AG08396 (cell line): ENCODE results near the gene PXMP4.
"Not testable (repeated sequence)": the region's sequence is repeated elsewhere in the genome, so short reads cannot be mapped to it uniquely, and the experiment has no call there.

Source experiments
- DNase-seq: peaks from one replicate; pipeline ENCODE4 v3.0.0; 2012; ENCODE audit warnings: low spot score, mixed read lengths

Gene PXMP4

DNA sequence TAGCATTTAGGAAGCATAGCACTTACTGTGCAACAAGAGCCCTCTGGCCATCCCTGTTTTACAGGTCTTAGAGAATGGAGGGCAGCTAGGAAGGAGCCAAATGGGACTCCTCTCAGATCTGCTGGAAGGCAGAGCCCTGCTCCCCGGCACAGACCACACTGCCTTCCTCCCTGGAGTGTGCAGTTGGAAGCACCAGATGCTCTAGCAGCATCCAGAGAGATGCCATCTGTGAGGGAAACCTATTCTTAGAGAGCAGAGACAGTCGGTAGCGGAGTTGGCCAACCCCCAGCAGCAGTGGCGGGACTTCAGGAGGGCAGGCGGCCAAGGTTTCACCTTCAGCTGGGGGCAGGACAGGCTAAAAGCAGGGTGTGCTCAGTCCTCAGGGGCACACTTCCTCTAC, 17.2 kb downstream of the PXMP4 start:
- no peak for DNase-seq

DNA sequence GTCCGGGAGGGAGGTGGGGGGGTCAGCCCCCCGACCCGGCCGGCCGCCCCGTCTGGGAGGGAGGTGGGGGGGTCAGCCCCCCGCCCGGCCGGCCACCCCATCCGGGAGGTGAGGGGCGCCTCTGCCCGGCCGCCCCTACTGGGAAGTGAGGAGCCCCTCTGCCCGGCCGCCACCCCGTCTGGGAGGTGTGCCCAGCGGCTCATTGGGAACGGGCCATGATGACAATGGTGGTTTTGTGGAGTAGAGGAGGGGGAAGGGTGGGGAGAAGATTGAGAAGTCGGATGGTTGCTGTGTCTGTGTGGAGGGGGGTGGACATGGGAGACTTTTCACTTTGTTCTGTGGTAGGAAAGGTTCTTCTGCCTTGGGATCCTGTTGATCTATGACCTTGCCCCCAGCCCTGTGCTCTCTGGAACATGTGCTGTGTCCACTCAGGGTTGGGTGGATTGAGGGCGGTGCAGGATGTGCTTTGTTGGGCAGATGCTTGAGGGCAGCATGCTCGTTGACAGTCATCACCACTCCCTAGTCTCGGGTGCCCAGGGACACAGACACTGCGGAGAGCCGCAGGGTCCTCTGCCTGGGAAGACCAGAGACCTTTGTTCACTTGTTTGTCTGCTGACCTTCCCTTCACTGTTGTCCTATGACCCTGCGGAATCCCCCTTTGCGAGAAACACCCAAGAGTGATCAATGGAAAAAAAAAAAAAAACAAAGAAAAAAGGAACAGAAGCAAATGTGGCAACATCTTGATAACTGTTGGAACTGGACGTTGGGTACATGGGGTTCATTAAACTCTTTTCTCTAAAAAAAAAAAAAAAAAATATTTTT, 18.3 kb downstream of the PXMP4 start:
- no peak for DNase-seq

DNA sequence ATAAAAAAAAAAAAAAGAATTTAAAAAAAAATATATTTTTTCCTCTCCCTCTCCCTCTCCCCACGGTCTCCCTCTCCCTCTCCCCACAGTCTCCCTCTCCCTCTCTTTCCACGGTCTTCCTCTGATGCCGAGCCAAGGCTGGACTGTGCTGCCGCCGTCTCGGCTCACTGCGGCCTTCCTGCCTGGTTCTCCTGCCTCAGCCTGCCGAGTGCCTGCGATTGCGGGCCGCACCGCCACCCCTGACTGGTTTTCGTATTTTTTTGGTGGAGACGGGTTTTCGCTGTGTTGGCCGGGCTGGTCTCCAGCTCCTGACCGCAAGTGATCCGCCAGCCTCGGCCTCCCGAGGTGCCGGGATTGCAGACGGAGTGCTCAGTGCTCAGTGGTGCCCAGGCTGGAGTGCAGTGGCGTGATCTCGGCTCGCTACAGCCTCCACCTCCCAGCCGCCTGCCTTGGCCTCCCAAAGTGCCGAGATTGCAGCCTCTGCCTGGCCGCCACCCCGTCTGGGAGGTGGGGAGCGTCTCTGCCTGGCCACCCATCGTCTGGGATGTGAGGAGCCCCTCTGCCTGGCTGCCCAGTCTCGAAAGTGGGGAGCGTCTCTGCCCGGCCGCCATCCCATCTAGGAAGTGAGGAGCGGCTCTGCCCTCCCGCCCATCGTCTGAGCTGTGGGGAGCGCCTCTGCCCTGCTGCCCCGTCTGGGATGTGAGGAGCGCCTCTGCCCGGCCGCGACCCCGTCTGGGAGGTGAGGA, 19.2 kb downstream of the PXMP4 start:
- not testable (repeated sequence) for DNase-seq

DNA sequence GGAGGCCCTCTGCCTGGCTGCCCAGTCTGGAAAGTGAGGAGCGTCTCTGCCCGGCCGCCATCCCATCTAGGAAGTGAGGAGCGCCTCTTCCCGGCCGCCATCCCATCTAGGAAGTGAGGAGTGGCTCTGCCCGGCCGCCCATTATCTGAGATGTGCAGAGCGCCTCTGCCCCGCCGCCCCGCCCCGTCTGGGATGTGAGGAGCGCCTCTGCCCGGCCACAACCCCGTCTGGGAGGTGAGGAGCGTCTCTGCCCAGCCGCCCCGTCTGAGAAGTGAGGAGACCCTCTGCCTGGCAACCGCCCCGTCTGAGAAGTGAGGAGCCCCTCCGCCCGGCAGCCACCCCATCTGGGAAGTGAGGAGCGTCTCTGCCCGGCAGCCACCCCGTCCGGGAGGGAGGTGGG, 21.1 kb downstream of the PXMP4 start:
- not testable (repeated sequence) for DNase-seq

DNA sequence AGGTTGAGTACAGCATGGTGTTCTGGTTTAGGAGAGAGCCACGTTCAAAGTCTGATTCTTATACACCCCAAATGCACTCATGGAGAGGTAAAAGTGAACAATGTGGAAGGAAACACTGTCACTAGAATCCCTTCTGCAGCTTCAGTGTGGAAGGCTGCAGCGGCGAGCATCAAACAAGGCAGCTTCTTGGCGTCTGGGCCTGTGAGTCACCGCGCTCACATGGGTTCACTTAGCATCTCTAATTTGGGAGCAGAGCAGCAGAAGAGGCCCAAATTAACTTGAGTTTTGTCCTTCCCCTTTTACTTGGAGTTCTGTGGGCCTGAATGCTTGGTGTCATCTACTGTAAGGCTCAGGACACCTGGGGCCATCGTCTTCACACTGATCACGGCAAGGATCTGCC, 23.0 kb downstream of the PXMP4 start:
- DNase-seq: peak; percentile 52

DNA sequence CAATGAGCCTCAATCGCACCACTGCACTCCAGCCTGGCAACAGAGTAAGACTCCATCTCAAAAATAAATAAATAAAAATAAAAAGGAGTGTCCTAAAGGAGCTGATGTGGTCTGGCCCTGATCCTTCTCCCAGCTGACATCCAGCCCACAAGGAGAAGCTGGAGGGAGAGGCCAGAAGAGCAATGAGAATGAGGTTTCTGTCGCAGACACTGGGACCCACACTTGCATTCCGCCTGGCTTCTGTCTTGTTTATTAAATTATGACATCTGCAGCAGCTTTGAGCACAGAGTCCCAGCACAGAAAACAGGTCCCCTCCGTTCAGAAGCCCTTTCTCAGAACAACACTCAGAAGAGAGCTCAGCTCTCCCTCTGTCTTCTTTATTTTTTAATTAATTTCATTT, 23.7 kb downstream of the PXMP4 start:
- no peak for DNase-seq

DNA sequence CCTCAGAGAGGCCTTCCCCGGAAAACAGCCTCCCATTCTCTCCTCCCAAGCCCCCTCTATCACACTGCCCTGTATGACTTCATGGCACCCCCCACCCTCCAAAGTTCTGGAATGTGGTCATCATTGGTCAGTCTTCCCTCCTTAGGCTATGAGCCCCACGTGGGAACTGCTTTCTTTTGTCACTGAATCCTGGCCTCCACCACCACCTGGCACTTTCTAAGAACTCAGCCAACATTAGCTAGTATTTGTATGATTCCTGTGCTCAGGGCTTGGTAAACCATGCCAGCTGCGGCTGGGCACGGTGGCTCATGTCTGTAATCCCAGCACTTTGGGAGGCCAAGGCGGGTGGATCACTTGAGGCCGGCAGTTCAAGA, 25.5 kb downstream of the PXMP4 start:
- DNase-seq: no peak

DNA sequence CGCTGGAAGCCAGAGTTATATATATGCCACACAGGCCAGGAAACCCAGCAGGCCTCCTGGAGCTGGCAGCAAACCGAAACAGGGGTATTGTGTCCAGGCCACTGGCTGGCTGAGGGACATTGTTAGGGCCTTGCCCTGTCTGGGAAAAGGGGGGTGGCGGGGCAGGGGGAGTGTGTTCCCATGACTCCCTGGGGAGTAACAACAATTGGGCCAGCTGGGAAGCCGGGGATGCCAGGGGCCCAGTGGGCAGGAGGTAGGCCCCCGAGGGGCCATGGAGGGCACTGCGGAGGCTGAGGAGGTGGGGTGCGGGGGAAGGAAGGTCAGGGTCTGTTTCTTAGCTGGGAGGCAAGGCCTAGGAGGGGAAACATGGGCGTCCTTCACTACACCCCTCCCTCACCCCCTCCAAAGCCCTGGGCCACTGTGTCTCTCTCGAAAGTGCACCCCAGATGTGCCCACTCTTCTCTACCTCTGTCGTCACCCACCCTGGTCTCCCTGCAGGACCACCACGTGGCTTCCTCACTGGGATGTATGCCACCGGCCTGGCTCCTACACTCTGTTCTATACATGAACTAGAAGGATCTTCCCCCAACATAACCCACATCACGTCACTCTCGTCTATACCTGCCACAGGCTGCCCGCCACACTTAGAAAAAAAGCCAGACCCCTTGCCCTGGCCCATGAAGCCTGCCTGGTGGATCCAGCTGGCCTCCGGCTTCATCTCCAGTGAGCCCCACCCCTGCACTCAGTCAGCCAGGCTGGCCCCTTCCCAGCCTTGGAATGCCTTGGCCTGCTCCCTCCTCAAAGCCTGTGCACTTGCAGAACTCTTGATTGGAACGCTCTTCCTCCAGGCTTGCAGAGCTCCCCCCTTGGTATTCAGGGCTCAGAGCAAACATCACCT, 26.1 kb downstream of the PXMP4 start:
- DNase-seq: no peak

DNA sequence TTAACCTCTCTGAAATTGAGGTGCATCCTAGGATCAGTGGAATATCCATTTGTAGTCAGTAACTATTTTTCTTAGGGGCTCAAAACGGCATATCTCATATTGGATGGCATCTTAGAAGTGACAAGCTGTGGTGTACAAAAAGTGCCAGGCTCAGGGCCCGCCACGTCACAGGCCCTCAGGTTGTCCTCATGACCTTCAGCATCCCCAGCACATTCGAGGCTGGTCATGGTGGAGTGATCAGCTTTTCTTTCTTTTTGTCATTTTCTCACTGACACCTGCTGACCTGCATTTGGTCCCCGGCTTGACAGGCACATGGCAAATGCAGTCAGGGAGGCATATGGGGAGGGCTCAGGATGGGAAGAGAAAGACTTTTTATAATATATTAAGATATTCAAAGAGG, 26.8 kb downstream of the PXMP4 start:
- no peak for DNase-seq

DNA sequence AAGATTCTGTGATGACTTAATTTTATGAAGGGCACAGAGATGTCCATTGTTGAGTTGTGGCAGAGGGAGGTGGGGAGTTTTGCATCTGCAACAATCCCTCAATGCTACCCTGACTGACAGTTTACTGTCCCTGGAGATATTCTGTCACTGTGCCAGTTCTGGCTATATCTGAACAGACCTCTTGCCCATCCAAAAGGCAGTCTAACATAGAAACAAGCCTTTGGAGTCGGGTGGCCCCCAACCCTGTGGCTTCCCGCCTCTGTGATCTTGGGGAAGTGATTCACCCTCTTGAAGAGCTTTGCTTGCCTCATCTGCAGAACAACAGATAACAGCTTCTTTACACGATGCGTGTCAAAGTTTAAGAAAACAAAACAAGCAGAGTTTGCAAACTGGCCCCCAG, 30.1 kb downstream of the PXMP4 start:
- DNase-seq: no peak

DNA sequence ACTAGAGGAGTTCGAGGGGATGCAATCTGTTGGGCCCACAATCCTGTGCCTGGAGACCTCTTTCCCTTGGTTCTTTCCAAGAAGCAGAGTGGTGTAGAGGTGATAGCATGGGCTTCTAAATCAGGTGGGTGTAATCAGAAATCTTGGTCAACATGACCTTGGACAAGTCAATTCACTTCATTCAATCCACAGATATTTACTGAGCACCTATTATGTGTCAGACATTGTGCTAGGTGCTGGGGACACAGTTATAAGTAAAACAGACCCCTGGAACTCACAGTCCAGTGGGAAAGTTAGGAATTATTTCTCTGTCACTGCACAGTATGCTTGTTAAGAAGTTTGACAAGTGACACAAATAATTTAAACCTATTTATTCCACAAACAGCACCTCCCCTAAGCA, 30.6 kb downstream of the PXMP4 start:
- DNase-seq: no peak

DNA sequence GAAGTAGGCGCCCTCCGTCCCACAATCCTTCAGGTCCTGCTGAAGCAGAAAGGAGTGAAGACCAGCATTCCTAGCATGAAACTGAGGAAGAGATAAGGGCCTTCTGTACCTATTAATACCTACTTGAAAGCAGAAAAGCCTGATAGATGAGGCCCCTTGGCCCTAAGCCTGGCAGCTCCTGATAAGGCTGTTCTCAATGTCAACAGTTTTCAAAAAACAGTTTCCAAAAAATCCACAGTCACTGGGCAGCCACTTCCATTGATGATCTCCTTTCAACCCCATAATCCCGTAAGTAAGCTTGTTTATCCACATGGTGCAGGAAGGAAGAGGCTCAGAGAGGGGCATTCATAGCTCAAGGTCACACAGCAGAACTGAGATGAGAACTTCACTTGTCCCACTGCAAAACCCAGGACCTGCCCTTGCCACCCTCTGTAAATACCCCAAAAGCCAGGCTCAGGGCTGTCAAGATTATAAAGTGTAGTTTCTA, 31.1 kb downstream of the PXMP4 start:
- no peak for DNase-seq

DNA sequence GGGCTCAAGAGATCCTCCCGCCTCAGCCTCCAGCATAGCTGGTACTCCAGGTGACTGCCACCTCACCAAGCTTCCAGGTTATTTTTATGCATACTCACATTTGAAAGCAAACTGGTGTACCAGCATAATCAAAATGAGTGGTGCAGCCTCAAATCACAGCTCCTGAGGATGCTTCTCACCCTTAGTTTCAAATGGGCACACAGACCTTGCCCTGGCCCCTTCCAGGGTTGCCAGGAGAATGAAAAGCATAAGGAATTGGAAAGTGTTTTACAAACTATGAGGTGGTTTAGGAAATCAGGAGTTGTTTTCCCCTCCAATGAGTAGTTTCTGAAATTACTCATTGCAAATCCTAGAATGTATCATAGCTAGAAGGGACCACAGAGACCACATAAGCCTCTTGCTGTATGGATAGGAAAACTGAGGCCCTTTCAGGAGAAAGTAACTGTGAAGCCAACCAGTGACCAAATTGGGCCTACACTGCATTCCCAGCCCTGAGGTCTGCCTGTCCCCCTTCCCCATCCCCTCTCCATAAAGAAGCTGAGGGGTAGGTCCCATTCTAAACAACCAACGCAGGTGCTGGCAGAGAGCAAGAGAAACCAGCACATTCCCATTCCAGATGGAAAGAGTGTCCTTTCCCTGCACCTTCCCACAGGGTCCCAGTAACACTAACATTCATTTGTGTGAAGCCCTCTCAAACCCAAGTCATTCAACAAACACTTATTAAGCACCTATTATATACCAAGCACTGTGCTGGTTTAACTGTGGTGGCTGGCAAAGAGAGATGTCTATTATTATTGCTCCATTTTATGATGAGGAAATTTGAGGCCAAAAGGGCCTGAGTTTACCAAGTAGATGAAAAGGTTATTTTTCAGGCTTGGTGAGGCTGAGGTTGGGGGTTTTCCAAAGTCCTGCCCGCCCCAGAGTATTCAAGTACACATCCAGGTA, 31.8 kb downstream of the PXMP4 start:
- no peak for DNase-seq

DNA sequence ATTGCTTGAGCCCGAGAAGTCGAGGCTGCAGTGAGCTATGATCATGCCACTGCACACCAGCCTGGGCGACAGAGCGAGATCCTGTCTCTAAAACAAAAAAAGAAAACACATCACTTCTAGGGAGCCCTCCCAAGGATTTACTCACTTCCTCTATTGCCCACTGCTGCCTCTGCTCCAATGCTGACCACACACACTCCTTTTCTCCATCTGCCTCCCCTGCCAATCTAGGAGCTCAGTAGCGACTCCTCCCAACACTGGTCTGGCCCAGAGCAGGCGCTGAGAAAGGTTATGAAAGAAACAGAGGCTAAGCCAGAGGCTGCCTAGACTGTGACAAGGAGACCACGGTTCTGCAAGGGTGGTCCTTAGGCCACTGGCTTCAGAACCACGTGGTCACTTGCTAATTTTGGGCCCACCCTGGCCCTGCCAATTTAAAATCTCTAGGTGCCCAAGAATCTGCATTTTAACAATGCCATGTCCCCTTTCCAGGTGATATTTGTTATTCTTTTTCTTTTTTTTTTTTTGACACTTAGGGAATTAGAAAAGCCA, 32.7 kb downstream of the PXMP4 start:
- DNase-seq: no peak

DNA sequence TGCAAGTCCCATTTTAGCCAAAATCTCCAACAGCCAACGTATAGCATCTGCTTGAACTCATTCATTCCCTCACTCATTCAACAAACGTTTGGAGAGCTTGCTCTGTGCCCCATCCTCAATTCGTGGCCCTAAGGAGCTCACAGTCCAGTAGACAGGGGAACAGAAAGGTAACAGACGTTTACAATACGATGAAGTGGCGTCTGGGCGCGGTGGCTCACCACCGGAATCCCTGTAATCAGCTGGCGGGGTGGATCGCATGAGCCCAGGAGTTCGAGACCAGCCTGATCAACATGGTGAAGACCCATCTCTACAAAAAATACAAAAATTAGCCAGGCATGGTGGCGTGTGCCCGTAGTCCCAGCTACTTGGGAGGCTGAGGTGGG, 33.1 kb downstream of the PXMP4 start:
- no peak for DNase-seq

DNA sequence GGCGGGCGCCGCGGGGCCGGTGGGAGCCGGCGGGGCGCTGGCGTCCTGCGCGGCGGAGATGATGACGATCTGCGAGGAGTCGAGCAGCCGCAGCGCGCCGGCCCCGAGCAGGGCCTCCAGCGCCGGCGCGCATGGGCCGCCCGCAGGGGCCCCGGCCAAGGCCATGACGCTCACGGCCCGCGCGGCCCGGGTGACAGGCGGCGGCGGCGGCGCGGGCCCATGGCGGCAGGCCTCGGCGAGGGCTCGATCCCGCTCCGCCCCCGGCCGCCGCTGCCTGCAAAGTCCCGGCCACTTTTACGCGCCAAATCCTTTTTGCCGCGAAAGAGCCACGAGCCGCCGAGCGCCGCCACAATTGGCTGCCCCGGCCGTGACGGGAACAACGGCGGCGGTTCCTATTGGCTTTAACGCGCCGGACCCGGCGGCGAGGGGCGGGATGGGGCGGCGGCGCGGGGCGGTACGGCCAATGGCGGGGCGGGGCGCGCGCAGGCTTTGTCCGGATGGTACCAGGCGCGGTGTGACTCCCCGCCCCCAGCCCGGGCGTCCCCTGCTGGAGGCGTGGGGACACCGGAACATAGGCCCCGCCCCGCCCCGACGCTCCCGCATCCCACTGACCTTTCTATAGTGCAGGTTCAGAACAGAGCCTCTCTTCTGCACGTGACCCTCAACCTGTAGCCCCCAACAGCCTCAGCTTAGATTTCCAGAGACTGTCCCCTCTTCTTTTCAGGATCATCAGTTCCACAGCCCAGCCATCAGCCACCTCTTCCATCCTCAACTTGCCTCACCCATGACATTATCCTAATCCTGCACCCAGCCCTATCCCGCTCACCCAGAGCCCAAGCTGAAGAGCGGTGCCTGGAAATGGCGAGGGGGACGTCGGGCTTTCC, 33.8 kb downstream of the PXMP4 start, which contains the start of gene E2F1:
TSS of gene E2F1 (minus strand) at position 286 of the 884 bp plus-strand sequence. CDS start at position 165, 121 bp downstream.
- peak; percentile 99 for DNase-seq

DNA sequence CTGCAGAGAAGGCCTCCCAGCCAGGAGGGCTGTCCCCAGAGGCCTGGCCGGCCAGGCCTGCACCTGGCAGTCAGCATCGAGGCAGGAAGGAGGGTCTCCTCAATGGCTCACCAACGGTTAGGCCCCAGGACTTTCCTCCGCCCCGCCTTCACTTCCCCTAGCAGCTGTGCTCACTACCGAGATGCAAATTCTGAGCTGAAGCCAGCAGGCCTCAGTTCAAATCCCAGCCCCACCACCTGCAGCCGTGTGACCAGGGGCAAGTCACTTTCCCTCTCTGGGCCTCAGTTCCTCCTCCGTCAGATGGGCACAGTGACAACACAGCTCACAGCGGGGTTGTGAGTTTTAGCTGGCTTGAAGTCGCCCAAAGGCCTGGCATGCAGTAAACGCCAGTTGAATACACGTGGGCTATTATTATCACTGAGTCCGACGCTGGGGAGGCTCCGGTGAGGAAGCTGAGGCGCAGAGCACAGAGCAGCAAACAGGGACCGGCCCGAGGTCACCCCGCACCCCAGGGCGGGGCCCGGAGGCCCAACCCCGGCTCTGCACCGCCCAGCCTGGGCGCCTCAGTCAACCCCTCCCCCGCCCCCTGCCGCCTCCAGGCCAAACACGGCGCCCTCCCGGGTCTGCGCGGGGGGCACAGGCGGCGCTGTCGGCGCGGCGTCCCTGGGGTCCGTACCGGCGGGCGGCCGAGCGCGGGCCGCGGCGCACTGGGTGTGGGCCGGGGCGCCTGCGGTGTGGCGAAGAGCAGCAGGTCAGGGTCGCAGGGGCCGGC, 34.6 kb downstream of the PXMP4 start:
- DNase-seq: peak; percentile 69

DNA sequence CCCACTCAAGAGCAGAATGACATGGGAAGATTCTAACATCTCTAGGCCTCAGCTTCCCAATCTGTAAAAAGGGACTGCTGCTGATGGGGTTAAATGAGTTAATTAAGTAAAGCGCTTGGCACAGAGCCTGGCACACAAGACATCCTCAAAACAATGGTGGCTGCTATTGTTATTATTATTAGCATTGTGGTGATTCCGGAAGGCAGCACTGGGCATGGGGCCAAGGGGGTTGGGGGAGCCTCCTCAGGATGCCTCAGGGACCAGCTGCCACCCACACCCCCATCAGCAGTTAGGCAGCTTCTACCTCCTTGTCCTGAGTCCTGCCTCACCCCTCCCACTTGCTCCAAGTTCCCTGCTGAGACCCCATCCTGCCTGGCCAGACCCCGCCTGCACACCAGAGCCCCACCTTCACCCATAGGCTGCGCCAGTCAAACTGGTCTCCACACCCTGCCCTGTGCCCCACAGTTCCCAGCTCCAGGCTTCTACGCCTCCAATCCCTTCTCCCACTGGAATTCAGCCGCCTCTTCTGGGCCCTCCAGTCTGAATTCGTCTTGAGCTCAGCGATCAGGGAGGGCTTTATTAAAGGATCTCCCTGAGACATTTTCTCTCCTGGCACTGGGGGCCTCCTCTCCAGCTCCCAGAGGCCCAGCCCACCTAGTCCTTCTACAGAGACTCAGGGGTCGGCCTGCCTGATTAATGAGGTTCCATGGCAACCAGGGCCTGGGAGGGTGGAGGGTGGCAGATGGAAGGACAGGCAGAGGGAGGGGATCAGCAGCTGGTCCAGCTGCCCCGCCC, 35.4 kb downstream of the PXMP4 start:
- DNase-seq: no peak
